ENCODE results near the gene PLCB2.

PLCB2 gene

DNA sequence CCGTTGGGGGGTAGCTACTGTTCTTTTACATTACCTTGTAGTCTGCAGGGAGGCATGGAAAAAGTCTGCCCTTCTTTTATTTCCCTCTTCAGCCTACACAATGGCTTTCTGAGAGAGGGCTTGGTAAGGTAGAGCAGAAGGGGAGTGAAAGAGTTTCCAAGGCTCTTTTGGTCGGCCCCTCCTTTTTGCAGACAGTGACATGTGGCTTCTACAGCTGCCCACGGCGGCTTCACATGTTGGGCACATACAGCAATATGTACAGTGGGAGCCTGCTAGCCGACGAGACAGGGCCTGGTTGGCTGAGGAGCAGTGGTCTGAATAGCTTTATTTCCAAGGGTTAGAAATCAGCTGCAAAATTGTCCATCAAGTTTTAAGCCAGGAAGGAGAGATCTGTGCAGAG lies 19.7 kb upstream of the PLCB2 start:
- DNase-seq (ENCODE audit: low read depth) = no peak

DNA sequence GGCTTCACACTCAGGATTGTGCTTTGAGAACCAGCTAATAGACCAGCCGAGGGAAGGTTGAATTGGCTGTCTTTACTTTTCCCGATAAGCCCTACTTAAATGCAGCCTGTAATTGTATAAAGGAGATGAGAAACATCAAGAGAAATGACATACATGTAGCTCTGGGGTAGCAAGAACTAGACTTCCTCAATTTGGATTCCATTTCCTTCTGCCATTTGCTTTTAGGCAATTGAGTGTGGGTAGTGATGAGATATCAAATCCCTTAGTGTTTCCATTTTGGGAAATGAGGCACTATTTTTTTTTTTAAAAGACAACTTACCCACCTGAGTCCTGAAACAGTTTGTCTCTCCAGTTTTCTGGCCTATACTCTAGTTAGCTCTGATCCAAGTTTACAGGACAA lies 18.0 kb upstream of the PLCB2 start:
- DNase-seq (ENCODE audit: low read depth) = no peak

DNA sequence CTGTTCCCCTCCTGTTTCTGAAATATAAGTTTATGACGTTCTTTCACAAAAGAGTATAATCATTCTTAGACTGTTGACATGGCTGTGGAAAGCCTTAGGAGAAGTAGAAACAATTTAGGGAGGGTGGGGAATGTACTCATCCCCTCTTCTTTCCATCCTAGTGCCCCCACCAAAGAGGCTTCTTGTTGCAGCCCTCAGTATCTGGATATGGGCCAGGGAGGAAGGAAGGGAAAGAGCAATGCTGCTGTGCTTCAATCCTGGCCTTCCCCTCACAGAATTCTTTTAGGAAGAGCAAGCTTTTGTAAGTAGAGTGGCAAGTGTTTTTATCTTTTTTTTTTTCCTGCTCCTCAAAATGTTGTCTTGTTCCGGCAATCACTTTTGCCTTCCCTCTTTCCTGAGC lies 17.5 kb upstream of the PLCB2 start:
- no peak for DNase-seq (ENCODE audit: low read depth)

DNA sequence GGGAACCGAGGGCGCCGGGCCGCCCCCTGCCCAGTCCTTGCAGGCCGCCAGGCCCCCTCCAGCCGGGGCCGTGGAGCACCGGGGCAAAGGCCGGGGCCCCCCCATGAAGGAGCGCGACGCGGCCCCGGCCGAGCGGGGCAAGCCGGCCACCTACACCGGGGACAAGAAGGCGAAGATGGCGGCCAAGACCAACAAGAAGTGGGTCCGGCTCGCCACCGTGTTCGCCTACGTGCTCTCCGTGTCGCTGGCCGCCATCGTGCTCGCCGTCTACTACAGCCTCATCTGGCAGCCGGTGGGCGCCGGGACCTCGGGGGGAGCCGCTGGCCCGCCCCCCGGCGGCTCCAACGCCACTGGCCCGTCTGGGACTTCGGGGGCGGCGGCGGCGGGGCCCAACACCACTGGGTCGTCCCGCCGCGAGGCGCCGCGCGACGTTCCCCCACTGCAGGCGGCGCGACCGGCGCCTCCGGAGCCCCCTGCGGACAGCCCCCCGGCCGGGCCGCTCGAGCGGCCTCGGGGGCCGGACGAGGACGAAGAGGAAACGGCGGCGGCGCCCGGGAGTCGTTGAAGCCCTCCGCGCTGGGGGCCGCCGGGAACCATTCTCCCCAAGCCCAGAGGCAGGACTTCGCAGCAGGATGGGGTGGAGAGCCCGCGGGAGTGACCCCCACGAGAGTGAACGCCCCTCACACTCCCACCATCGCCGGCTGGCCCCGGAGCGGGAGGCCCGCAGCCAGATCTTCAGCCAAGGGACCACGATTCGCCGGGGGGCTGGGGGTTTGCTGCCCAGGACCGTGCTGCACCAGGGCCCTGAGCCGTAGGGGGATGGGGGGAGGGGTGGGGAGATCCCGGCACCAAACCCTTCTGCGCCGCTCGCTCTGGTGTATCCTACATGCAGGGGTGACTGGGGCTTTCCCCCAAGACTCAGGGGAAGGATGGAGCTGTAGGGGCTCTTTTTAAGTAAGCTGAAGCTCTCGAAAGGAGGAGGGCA lies 16.5 kb upstream of the PLCB2 start:
- no peak for DNase-seq (ENCODE audit: low read depth)

DNA sequence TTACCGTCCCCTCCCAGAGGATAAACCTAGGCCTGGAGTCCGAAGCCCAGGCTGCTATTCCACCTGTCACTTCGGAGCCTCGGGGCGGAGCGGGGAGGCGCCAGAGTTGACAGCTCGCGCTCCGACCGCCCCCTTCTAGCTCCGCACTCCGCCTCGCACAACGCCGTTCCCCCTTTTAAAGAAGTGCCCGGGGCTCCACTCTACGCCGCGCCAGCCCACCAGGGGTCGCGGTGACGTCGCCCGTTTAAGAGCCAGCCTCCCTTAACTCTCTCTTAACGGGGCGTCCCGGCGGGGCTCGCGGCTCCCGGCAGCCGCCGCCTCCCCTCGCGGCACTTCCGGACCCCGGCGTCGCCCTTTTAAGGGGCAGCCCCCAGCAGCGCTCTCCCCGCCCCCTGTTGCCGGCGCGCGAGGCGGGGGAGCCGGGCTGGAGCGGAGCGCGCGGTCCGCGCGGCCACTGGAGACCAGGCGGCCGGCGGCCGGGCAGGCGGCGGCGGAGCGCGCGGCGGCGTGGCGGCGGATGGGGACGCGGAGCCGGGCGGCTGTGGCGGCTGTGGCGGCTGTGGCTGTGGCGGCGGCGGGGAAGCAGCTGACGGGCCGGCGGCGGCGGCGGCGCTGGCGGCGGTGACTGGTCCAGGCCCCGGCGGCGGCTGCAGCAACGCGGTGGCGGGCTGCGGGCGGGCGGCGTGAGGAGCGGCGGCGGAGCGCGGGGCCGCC lies 15.7 kb upstream of the PLCB2 start, which contains the start of gene INAFM2:
INAFM2 (plus strand) TSS at position 454 of the 714 bp plus-strand sequence. CDS start 364 bp downstream, outside the sequence.
- DNase-seq (ENCODE audit: low read depth) = peak; percentile 86

DNA sequence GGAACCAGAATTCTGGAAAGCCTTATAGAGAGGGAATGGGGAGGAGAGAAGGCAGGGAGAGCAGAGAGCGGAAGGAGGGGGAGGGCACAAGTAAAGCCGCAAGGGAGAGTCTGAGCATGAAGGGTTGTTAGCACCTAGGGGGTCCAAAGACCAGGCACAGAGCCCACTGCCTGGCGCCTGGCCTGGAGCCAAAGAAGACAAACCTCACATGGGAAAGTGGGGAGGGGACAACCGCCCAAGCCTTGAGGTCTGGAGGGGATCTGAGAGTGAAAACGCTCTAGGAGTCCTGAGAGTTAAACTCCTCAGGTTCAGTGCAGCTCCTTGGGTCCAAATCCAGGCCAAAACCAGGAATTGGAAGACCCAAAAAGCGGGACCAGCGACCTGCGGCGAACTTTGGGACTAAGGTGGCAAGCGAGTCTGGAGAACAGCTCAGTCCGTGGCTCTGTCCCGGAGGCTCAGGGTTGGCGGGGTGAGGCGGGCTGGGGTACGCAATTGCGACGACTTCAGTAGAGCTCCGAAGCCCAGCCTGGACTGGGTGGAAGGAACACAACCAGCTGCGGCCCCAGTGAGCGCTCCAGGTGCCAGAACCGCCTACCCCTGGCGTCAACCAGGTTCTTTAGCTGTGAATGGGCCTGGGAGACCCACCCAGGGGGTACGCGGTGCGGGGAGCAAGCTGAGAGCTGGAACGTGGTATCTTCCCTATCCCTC lies 14.9 kb upstream of the PLCB2 start:
- no peak for DNase-seq (ENCODE audit: low read depth)

DNA sequence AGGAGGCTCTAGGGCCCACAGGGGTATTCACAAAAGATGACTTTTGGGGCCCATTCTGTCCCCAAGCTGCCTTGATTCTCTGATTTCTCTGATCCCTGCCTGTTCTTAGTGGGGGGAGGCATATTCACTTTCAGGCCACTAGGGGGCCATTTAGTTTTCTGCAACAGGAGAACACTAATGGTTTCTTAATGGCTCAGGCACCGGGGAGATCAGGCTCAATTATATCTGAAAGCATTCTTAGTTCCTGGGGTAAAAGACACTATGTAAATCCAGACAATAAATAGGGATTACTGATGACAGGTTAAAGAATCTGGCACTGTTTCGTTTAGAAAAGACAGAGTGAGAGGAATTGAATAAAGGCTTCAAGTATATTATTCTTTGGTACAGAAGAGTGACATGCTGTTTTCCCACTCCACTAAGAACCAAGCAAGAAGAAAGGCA lies 13.2 kb upstream of the PLCB2 start:
- peak; percentile 45 for DNase-seq (ENCODE audit: low read depth)

DNA sequence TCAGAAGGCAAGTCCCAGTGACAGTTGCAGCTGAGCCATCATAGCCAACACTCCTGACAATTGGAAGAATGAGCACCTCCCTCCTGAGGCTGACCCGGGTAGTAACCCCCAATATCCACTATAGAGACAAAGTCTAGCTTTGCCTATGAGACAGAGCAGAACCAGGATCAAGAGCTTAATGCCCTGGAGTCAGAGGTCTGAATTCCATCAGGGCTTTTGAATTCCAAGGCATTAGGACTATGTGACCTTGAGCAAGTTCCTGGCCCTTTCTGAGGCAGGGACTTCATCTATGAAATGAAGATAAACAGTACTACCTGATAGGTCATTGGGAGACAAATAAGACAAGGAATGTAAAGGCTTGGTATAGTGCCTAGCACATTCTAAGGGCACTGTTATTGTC lies 12.7 kb upstream of the PLCB2 start:
- no peak for DNase-seq (ENCODE audit: low read depth)

DNA sequence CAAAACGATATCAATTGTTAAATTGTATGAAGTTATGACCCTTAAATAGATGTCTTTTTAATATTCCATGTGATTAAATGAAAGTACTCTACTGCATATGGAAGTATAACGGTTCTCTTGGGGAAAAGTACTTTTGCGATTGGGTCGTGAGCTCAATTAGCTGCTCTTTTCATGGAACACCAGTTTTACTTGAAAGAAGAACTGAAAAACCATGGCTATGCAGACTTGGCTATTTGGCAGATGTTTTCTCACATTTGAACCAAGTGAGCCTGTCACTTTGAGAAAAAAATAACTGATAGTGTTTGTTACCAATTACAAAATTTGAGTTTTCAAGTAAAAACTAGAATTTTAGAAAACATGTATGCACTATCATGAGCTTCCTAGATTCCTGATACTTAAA lies 9.8 kb upstream of the PLCB2 start:
- DNase-seq (ENCODE audit: low read depth) = no peak

DNA sequence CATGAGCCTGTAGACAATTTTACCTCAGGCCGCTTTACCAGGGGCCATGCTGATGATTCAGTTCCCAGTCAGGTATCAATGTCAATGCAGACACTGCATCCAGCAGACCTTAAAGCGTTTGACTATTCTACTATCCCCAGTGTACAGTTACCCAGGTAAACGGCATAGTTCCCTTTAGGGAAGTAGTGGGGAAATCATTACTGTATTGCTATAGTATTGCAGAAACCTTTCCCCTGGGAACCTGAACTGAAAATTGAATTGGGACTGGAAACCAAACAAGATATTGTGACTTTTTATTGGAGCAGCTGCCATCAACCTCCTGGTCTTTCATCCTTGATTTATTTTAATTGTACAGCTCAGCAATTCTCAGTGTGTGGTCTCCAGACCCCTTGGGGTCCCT lies 9.2 kb upstream of the PLCB2 start:
- DNase-seq (ENCODE audit: low read depth) = no peak

DNA sequence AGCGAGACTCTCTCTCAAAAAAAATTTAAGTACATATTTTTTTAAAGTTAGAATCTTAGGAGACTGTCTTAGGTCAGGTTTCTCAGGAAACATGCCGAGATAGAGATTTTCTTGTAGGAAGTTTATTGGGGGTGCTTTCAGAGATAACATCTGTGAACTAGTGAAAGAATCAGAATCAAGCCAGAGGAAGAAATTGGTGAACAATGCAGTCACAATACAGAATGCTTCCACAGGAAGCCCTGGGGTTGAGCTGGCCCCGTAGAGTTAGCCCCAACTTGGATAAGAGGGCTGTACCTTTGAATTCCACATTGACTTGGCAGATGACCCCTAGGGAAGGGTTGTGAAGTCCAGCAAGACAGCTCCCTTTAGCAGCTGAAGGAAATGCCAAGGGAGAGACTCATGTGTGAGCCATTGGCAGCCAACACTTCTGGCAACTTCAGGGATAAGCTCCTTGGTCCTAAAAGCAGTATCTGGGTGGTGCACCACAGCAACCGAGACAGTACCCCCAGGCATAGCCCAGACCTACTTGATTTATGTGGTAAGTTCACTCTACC lies 7.1 kb upstream of the PLCB2 start:
- DNase-seq (ENCODE audit: low read depth) = no peak

DNA sequence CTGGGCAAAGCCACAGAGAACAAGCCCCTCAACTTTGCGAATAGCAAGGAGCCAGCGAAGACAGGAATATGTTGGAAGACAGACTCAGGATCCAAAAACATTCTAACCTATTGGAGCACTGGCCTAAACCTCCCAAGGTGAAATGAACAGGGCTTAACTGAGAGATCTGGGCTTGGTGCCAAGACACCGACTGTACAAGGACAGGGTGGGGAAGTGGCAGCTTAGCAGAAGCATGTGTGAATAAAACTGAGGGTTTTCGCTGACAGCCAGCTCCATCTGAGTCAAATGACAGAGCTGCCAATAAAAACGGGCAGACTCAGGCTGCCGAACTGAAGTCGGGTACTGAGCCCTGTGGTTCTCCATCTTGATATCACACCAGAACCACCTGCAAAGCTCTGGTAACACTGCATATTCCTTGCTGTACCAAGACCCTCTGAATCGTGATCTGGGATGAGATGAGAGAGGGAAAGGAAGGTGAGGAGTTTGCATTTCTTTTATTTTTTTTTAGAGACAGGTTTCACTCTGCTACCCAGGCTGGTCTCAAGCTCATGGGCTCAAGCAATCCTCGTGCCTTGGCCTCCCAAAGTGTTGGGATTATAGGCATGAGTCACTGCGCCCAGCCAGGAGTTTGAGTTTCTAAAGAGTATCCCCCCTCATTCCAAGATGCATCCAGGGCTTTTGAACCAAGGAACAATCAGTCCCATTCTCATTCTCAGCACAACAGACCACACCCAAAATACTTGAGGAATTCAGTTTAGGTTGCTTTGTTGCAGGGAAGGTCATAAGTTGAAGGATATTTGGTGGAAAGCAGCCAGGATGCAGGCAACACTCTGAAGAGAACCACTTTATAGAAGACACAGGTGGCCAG lies 6.0 kb upstream of the PLCB2 start:
- DNase-seq (ENCODE audit: low read depth) = no peak

DNA sequence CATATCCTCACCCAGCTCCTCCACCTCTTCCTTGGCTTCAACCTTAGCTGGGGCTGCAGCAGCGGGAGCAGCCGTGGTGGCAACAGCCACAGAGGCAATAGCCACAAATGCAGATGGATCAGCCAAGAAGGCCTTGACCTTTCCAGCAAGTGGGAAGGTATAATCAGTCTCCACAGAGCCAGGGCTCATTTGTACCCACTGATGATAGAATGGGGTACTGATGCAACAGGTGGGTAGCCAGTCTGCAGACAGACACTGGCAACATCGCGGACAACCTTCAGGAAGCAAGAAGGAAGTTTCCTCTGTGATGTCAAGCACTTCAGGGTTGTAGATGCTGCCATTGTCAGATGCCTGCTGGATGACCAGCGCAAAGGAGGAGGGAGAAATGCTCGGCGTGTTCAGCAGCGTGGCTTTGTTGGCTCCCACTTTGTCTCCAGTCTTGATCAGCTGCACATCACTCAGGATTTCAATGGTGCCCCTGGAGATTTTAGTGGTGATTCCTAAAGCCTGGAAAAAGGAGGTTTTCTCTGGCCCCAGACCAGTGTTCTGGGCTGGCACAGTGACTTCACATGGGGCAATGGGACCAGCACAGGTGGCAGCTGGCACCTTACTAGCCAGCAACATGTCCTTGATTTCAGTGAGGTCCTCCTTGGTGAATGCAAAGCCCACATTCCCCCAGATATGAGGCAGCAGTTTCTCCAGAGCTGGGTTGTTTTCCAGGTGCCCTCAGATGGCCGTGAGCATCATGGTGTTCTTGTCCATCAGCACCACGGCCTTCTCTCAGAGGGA lies 4.8 kb upstream of the PLCB2 start:
- no peak for DNase-seq (ENCODE audit: low read depth)

DNA sequence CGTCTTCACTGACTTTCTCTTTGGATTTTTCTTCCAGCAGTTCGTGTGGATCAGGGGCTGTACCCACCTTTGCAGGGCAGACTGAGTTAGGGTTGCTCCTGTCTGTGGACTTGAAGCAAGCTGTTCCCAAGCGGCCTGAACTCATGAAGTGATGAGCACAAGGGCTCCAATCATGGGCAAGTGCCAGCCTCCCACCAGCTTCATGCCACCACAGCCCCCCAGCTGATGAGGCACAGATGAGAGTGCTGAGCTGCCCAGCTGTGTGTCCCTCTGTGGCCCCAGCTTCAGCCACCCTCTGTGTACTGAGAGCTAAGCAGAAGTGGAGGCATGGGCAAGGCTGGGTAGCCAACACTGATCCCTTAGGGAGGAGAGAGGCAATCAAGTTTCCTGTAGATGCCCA lies 3.3 kb upstream of the PLCB2 start:
- DNase-seq (ENCODE audit: low read depth) = no peak

DNA sequence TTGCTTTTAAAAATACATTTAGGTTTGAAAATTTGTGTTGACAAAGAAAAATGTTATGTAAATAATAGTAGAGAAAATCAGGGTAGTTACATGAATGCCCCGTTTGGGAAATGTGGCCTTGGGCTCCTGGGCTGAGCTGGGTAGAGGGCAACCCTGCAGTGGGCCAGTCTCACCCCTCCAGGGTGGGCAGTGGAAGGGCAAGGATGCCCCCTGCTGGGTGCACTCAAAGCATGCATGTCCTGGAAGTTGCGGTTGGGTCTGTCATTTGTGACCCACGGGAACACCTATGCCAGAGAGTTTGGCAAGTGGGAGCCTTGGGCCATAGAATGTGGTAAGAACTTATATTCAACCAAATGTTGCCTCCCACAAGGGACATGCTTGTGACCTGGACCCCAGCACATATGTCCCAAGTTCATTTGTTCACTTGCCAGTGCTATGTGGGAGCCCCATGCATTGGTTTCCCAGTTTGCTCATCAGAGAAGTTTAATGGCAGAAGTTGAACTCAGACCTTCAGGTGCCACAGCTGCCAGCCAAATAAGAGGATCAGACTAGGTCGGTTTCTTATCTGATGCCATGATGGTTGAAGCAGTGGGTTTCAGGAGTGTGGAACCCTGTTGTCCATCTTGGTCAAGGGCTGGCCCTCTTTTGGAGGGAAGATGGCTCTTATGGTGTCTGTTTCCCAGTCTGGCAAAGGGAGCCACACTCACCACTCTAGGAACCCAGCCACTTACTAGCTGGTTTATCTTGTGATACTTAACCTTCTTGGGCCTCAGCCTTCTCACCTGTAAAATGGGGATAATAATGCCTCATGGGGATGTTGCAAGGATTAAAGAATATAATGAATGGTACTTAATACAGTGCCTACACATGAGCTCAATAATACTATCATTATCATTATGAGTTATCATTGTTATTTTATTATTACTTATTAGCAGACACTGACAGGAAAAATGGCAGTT lies 2.5 kb upstream of the PLCB2 start:
- no peak for DNase-seq (ENCODE audit: low read depth)

DNA sequence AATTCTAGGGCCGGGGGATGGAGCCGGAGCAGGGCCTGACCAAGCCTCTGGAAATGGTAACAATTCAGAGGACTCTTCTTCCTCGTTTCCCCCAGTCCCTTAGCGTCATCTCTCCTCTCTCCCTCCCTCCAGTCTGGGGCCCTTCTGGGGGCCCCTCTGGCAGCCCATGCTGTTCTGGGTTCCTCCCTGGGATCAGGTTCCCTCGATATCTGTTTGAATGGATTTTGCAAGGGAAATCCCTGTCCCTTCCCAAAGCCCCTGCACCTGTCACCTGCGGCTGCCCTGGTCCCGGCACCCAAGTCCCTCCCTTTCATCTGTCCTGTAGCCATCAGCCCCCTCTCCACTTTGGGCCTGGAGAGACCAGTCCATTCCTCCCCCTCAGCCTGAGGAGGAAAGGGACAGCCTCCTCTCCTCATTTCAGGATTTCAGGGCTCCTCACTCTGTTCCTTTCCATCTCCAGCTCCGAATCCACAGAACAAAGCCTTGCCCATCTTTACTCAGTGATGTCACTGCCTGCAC lies 1.7 kb upstream of the PLCB2 start:
- DNase-seq (ENCODE audit: low read depth) = no peak

DNA sequence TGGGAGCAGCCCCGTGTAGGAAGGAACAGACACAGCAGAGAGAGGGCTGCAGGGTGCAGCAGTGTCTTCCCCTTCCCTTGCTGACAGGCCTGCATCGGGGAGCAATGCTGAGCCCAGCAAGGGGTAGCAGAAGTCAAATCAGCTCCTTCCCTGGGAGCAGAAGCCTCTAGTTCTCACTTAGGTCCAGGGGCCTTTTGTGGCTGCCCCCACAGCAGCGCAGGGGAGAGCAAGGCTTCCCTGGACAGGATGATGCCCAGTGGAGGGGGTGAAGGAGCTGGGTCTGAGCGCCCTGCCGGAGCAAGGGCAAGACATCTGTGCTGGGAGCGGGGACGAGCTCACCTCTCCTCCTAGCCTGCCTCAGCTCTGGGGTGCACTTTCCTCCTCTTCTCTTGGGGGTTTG lies 827 bp downstream of the PLCB2 start:
- no peak for DNase-seq (ENCODE audit: low read depth)

DNA sequence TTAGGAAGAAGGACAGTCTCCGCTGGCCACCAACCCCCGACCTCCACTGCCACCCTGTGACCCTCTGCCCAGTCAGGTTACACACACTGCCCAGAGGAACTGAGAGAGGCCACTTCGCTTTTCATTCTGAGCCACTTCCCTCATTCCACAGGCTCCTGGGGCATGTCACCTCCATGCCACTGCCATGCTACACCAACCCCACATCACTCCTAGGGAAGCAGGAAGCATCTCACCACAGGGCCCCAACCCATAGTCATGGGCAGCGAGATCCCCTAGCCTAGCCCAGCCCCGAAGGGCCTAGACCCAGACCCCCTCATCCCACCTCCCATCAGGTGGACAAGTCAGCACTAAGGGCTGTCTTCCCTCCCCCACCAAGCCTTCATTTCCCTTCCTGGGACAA lies 1.4 kb downstream of the PLCB2 start:
- DNase-seq (ENCODE audit: low read depth) = no peak

DNA sequence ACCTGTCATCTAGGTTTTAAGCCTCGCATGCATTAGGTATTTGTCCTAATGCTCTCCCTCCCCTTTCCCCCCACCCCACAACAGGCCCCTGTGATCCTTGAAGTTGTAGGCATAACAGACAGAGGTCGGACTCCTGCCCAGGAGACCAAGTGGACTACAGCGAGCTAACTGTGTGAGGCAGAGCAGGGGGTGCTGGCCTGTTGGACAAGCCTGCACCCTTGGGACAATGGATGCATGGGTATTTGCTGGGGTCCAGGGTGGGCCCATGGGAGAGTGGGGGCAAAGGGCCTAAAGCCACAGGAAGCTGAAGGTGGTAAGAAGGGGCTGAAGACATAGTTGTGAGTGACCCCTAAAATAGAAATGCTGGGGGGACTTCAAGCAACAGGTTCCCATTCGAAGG lies 2.5 kb downstream of the PLCB2 start:
- DNase-seq (ENCODE audit: low read depth) = no peak

All from stimulated activated CD4-positive, alpha-beta T cell treated with anti-CD3 and anti-CD28 coated beads, Interleukin-2, amount 100 ng/mL, for 4 hours (primary cell).